SK-N-SH (cell line): ENCODE measurements around the gene IQCK. TPM values are rescaled to one million over a fixed set of nuclear protein-coding genes. Genes with fewer than 3 reads are reported as not detected.
A peak's percentile ranks its signal among the peaks of the same experiment; 100 is the strongest.

ENCODE experiments used
- CTCF ChIA-PET: fragments of 300-600, 350-600 bp; formaldehyde crosslinking; extraction: SDS; loops from one replicate; lab custom pipeline; 2021; lab: Yijun Ruan, JAX
- POLR2A ChIA-PET: fragments of 350-600 bp; sonication (Branson Sonifier 250); formaldehyde crosslinking; extraction: SDS; loops from one replicate; lab custom pipeline; 2020; ENCODE audit warnings: antibody characterized with exemption, inconsistent platforms; lab: Yijun Ruan, JAX
- DNase-seq: peaks from one replicate; pipeline ENCODE4 v3.0.0; 2012
- H2AFZ ChIP-seq: fragments of 200-600 bp; sonication (generic); 2 replicates; pipeline ENCODE4 v1.8.1; 2016; ENCODE audit warnings: antibody characterized with exemption, mild to moderate bottlenecking, low read depth
- H3F3A ChIP-seq: fragments of 200-600 bp; sonication (generic); replicated peaks from 2 replicates; pipeline ENCODE3; 2016; ENCODE audit warnings: antibody characterized with exemption, mild to moderate bottlenecking; ENCODE audit not compliant: insufficient read depth
- H3K27ac ChIP-seq, 2 experiments: fragments of 200-500 bp in 1 of 2; fragments of 200-600 bp in 1 of 2; sonication (Bioruptor generic) in 1 of 2; sonication (generic), shearing (Covaris generic) in 1 of 2; 2 replicates each; pipeline versions ENCODE4 v1.5.1 to v1.6.1; 2014 to 2016; ENCODE audit warnings: low read depth in 2 of 2, inconsistent platforms in 1 of 2, low read length in 1 of 2, mild to moderate bottlenecking in 1 of 2, mixed read lengths in 1 of 2
- H3K27me3 ChIP-seq: fragments of 200-600 bp; sonication (generic), shearing (Covaris generic); 2 replicates; pipeline ENCODE4 v1.6.1; 2016; ENCODE audit warnings: mixed run types; ENCODE audit not compliant: insufficient read depth
- H3K36me3 ChIP-seq, 2 experiments: fragments of 200-500 bp in 1 of 2; fragments of 200-600 bp in 1 of 2; sonication (Bioruptor generic) in 1 of 2; sonication (generic) in 1 of 2; replicated peaks in 1 of 2; 2 replicates each; pipeline versions ENCODE3 to v1.5.1; 2014 to 2016; ENCODE audit warnings: low read length in 1 of 2, mild to moderate bottlenecking in 1 of 2; ENCODE audit not compliant: insufficient read depth in 2 of 2, control insufficient read depth in 1 of 2
- H3K4me1 ChIP-seq, 2 experiments: fragments of 200-500 bp in 1 of 2; fragments of 200-600 bp in 1 of 2; sonication (Bioruptor generic) in 1 of 2; sonication (generic), shearing (Covaris generic) in 1 of 2; 2 replicates each; pipeline versions ENCODE4 v1.5.1 to v1.6.1; 2014 to 2016; ENCODE audit warnings: low read depth in 1 of 2, low read length in 1 of 2, mixed run types in 1 of 2; ENCODE audit not compliant: insufficient read depth in 2 of 2, control insufficient read depth in 1 of 2
- H3K4me2 ChIP-seq: fragments of 200-600 bp; sonication (generic), shearing (Covaris generic); 2 replicates; pipeline ENCODE4 v1.6.1; 2017; ENCODE audit warnings: mixed run types
- H3K4me3 ChIP-seq, 2 experiments: fragments of 200-500 bp in 1 of 2; fragments of 200-600 bp in 1 of 2; sonication (Bioruptor generic) in 1 of 2; sonication (generic), shearing (Covaris generic) in 1 of 2; 2 replicates each; pipeline versions ENCODE4 v1.5.1 to v1.8.1; 2014 to 2016; ENCODE audit warnings: low read depth in 2 of 2, inconsistent platforms in 1 of 2, low read length in 1 of 2, mild to moderate bottlenecking in 1 of 2, mixed read lengths in 1 of 2, moderate library complexity in 1 of 2
- H3K79me2 ChIP-seq: fragments of 200-600 bp; sonication (generic); 2 replicates; pipeline ENCODE4 v1.8.1; 2017; ENCODE audit warnings: mild to moderate bottlenecking; ENCODE audit not compliant: insufficient read depth
- H3K9ac ChIP-seq: fragments of 200-600 bp; sonication (generic); 2 replicates; pipeline ENCODE4 v1.6.1; 2017; ENCODE audit warnings: mixed run types
- H3K9me2 ChIP-seq: fragments of 200-600 bp; sonication (generic); 2 replicates; pipeline ENCODE4 v1.6.1; 2017; ENCODE audit warnings: mixed run types
- H3K9me3 ChIP-seq: fragments of 200-600 bp; sonication (generic); 2 replicates; pipeline ENCODE4 v1.6.1; 2017; ENCODE audit warnings: mixed run types, mild to moderate bottlenecking, moderate library complexity
- H4K20me1 ChIP-seq: fragments of 200-600 bp; sonication (generic); 2 replicates; pipeline ENCODE4 v1.6.1; 2017; ENCODE audit warnings: mild to moderate bottlenecking, mixed run types; ENCODE audit not compliant: insufficient read depth
- EZH2phosphoT487 ChIP-seq: fragments of 200-600 bp; sonication (generic); IDR thresholded peaks from 2 replicates; pipeline ENCODE4 v1.6.1; 2017; ENCODE audit warnings: low read depth, mixed run types, mild to moderate bottlenecking, antibody characterized with exemption, moderate library complexity, borderline replicate concordance
- FOXJ3 ChIP-seq: sonication (generic); formaldehyde crosslinking; IDR thresholded peaks from 2 replicates; pipeline ENCODE4 v1.5.1; 2020; ENCODE audit warnings: mild to moderate bottlenecking, missing genetic modification reagents
- FOXM1 ChIP-seq: IDR thresholded peaks from 2 replicates; pipeline ENCODE4 v1.4.0; 2012; ENCODE audit warnings: low read depth, mild to moderate bottlenecking
- GATA2 ChIP-seq: sonication (generic); formaldehyde crosslinking; IDR thresholded peaks from 2 replicates; pipeline ENCODE4 v1.5.0; 2020; ENCODE audit warnings: mild to moderate bottlenecking, missing genetic modification reagents
- JUND ChIP-seq: IDR thresholded peaks from 2 replicates; pipeline ENCODE4 v1.4.0; 2012
- MEF2A ChIP-seq: IDR thresholded peaks from 2 replicates; pipeline ENCODE4 v1.4.0; 2012; ENCODE audit warnings: low read depth, borderline replicate concordance
- NFIC ChIP-seq: IDR thresholded peaks from 2 replicates; pipeline ENCODE4 v1.4.0; 2012; ENCODE audit warnings: borderline replicate concordance
- POLR2AphosphoS5 ChIP-seq: IDR thresholded peaks from 2 replicates; pipeline ENCODE4 v1.6.1; 2012; ENCODE audit warnings: low read depth, low read length
- RAD21 ChIP-seq: IDR thresholded peaks from 2 replicates; pipeline ENCODE4 v1.6.1; 2012; ENCODE audit warnings: mild to moderate bottlenecking, low read length
- RCOR1 ChIP-seq: fragments of 150-350 bp; IDR thresholded peaks from 2 replicates; pipeline ENCODE4 v1.6.1; 2017; ENCODE audit warnings: antibody characterized with exemption, low read length
- RXRA ChIP-seq: IDR thresholded peaks from 2 replicates; pipeline ENCODE4 v1.4.0; 2012; ENCODE audit warnings: low read depth, mild to moderate bottlenecking, borderline replicate concordance
- TAF1 ChIP-seq: IDR thresholded peaks from 2 replicates; pipeline ENCODE4 v1.6.1; 2012; ENCODE audit warnings: low read depth, mild to moderate bottlenecking, low read length, moderate library complexity, borderline replicate concordance
- TEAD4 ChIP-seq: IDR thresholded peaks from 2 replicates; pipeline ENCODE4 v1.4.0; 2012; ENCODE audit warnings: mild to moderate bottlenecking, borderline replicate concordance; ENCODE audit not compliant: insufficient read depth
- YY1 ChIP-seq: IDR thresholded peaks from 2 replicates; pipeline ENCODE4 v1.4.0; 2012; ENCODE audit warnings: low read depth, mild to moderate bottlenecking
- WGBS: methylation state at CpG from one replicate; pipeline ENCODE4 v1.1.6; 2017; ENCODE audit warnings: low lambda C conversion rate; 5-methylcytosine and 5-hydroxymethylcytosine counted together
- polyA plus RNA-seq, 3 experiments: library from polyadenylated mRNA; depleted of rRNA; stranded (reverse); fragments of >200 nt; gene quantifications; 2 replicates each; pipeline ENCODE4 v1.2.3, GENCODE V29; 2012
- TF ChIP-seq, protein P1 (sequence below): IDR thresholded peaks from 2 replicates; pipeline ENCODE4 v1.6.1; 2012; ENCODE audit warnings: mild to moderate bottlenecking, low read depth, low read length, moderate library complexity
- TF ChIP-seq, protein P2 (sequence below): fragments of 200-600 bp; sonication (generic); IDR thresholded peaks from 2 replicates; pipeline ENCODE4 v1.6.1; 2017; ENCODE audit warnings: antibody characterized with exemption, mild to moderate bottlenecking, moderate library complexity
- TF ChIP-seq, protein P3 (sequence below): IDR thresholded peaks from 2 replicates; pipeline ENCODE4 v1.4.0; 2012; ENCODE audit warnings: low read depth
- TF ChIP-seq, protein P4 (sequence below): IDR thresholded peaks from 2 replicates; pipeline ENCODE4 v1.4.0; 2012; ENCODE audit warnings: low read depth, borderline replicate concordance

Gene IQCK
- polyA plus RNA-seq, 1 of the 3 experiments (the other 2 are of a cell fraction), result 7.3 TPM

DNA sequence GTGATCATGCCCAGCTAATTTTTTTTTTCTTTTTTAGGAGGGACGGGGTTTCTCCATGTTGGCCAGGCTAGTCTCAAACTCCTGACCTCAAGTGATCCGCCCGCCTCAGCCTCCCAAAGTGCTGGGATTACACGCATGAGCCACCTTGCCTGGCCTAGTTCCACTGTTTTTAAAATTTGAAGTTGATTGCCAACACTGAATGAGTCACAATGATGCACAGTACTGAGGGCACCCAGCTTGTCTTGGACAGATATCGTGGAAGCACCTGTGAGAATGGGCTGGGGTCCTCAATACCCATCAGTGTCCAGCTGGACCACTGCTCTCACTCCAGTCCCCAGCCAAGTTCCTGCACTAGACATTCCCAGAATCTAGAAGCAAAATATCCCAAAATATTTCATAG is 2.5 kb upstream of the IQCK start:
- no peak overlapping the region for H3K27ac ChIP-seq
- H3K9me2 ChIP-seq, result no peaks in the 10 kb centered on the region
- H3K4me3 ChIP-seq, result no peak overlapping the region
- H3F3A ChIP-seq, result no peaks in the 10 kb centered on the region
- 95% methylated on average over 5 of the region's 5 CpGs for WGBS
- H3K4me1 ChIP-seq, result peaks cover 0 to 12% of the 10 kb centered on the region in 2 experiments; a peak in 1 of 4 replicates
- H3K27me3 ChIP-seq, result no peaks in the 10 kb centered on the region
- TF ChIP-seq, protein P1, sequence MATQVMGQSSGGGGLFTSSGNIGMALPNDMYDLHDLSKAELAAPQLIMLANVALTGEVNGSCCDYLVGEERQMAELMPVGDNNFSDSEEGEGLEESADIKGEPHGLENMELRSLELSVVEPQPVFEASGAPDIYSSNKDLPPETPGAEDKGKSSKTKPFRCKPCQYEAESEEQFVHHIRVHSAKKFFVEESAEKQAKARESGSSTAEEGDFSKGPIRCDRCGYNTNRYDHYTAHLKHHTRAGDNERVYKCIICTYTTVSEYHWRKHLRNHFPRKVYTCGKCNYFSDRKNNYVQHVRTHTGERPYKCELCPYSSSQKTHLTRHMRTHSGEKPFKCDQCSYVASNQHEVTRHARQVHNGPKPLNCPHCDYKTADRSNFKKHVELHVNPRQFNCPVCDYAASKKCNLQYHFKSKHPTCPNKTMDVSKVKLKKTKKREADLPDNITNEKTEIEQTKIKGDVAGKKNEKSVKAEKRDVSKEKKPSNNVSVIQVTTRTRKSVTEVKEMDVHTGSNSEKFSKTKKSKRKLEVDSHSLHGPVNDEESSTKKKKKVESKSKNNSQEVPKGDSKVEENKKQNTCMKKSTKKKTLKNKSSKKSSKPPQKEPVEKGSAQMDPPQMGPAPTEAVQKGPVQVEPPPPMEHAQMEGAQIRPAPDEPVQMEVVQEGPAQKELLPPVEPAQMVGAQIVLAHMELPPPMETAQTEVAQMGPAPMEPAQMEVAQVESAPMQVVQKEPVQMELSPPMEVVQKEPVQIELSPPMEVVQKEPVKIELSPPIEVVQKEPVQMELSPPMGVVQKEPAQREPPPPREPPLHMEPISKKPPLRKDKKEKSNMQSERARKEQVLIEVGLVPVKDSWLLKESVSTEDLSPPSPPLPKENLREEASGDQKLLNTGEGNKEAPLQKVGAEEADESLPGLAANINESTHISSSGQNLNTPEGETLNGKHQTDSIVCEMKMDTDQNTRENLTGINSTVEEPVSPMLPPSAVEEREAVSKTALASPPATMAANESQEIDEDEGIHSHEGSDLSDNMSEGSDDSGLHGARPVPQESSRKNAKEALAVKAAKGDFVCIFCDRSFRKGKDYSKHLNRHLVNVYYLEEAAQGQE, result no peak
- no peak for TF ChIP-seq TAF1
- TF ChIP-seq FOXJ3, result no peak
- TF ChIP-seq RXRA, result no peak
- TF ChIP-seq, protein P2, sequence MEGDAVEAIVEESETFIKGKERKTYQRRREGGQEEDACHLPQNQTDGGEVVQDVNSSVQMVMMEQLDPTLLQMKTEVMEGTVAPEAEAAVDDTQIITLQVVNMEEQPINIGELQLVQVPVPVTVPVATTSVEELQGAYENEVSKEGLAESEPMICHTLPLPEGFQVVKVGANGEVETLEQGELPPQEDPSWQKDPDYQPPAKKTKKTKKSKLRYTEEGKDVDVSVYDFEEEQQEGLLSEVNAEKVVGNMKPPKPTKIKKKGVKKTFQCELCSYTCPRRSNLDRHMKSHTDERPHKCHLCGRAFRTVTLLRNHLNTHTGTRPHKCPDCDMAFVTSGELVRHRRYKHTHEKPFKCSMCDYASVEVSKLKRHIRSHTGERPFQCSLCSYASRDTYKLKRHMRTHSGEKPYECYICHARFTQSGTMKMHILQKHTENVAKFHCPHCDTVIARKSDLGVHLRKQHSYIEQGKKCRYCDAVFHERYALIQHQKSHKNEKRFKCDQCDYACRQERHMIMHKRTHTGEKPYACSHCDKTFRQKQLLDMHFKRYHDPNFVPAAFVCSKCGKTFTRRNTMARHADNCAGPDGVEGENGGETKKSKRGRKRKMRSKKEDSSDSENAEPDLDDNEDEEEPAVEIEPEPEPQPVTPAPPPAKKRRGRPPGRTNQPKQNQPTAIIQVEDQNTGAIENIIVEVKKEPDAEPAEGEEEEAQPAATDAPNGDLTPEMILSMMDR, result no peak
- TF ChIP-seq, protein P3, sequence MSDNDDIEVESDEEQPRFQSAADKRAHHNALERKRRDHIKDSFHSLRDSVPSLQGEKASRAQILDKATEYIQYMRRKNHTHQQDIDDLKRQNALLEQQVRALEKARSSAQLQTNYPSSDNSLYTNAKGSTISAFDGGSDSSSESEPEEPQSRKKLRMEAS, result no peak
- TF ChIP-seq TEAD4, result no peak
- TF ChIP-seq YY1, result no peak
- no peak for TF ChIP-seq EZH2phosphoT487
- H2AFZ ChIP-seq, result no peak overlapping the region
- H3K9ac ChIP-seq, result no peak overlapping the region
- H3K9me3 ChIP-seq, result no peaks in the 10 kb centered on the region
- peak overlapping the region; percentile 85; the same call in 1 of the 2 replicates for H3K4me2 ChIP-seq
- peaks cover 30% of the 10 kb centered on the region for H4K20me1 ChIP-seq
- POLR2A ChIA-PET, result no interaction called here
- H3K79me2 ChIP-seq, result peaks cover 87% of the 10 kb centered on the region
- peaks cover 15 to 42% of the 10 kb centered on the region in 2 experiments for H3K36me3 ChIP-seq
- CTCF ChIA-PET, result no interaction called here
- DNase-seq, result no peak

DNA sequence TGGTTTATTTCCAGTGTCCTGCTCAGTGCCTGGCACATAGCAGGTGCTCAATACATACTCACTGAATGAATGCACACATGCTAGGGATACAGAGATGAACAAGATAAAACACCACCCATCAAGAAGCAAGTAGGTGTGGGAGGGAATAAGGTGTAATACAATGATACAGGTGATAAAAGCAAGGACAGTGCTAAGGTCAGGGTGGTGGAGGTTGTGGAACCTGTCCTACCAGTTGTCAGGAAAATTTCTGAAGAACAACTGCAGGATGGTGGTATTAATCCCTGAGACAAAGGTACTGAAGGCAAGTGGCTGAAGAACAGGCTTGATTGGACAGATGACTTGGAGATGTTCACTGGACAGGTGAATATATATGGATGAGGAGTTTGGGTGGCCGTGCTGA is 1.9 kb upstream of the IQCK start:
- Histone ChIP-seq H3K4me2 (peak overlapping the region; percentile 85), H3K9me2 (no peaks in the 10 kb centered on the region), H3K36me3 (peaks cover 13 to 36% of the 10 kb centered on the region in 2 experiments), H4K20me1 (peaks cover 28% of the 10 kb centered on the region), H3K27me3 (no peaks in the 10 kb centered on the region), H3K9me3 (no peaks in the 10 kb centered on the region), H3K79me2 (peaks cover 86% of the 10 kb centered on the region), H2AFZ (no peak overlapping the region), H3F3A (no peaks in the 10 kb centered on the region), H3K4me3 (peak overlapping the region; percentile 83 to 100; a peak in 3 of 4 replicates), H3K27ac (no peak overlapping the region), H3K9ac (no peak overlapping the region), H3K4me1 (peaks cover 0 to 12% of the 10 kb centered on the region in 2 experiments; a peak in 1 of 4 replicates)
- CTCF ChIA-PET, result no interaction called here
- 100% methylated on average over 1 of the region's 1 CpG for WGBS
- no peak for DNase-seq
- POLR2A ChIA-PET, result no interaction called here
- no peak for TF ChIP-seq RAD21
- TF ChIP-seq GATA2 (CRISPR knock-in tag), result no peak
- TF ChIP-seq POLR2AphosphoS5, result no peak
- TF ChIP-seq, protein P4, sequence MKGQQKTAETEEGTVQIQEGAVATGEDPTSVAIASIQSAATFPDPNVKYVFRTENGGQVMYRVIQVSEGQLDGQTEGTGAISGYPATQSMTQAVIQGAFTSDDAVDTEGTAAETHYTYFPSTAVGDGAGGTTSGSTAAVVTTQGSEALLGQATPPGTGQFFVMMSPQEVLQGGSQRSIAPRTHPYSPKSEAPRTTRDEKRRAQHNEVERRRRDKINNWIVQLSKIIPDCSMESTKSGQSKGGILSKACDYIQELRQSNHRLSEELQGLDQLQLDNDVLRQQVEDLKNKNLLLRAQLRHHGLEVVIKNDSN, result no peak
- no peak for TF ChIP-seq RCOR1
- TF ChIP-seq, protein P3, result no peak
- no peak for TF ChIP-seq NFIC
- no peak for TF ChIP-seq FOXM1
- no peak for TF ChIP-seq JUND
- TF ChIP-seq TAF1, result no peak
- TF ChIP-seq, protein P1, result no peak
- TF ChIP-seq MEF2A, result no peak
